Gastroesophageal sphincter (tissue), 4 donors: ENCODE measurements around the gene MTHFD2L. TPM values are rescaled to one million over a fixed set of nuclear protein-coding genes. Genes with fewer than 3 reads are reported as not detected.

ENCODE experiments used
- ATAC-seq: fragments of 150-250 bp; one replicate; pipeline ENCODE4 v1.9.1; 2016; ENCODE audit warnings: mild to moderate bottlenecking, moderate library complexity
- H3K27ac ChIP-seq, 4 donors: fragments of 200-600 bp; sonication (generic) in 3 of 4; 1 replicate in 3 of 4; 2 replicates in 1 of 4; pipeline ENCODE4 v1.5.1; 2016 to 2019
- H3K27me3 ChIP-seq: fragments of 200-600 bp; sonication (generic); one replicate; pipeline ENCODE4 v1.5.1; 2019
- H3K36me3 ChIP-seq, 2 donors: fragments of 200-600 bp; sonication (generic); one replicate each; pipeline ENCODE4 v1.5.1; 2019; ENCODE audit warnings: control low read depth in 1 of 2
- H3K4me1 ChIP-seq, 3 donors: fragments of 200-600 bp; sonication (generic); 1 replicate in 2 of 3; 2 replicates in 1 of 3; pipeline ENCODE4 v1.5.1; 2016 to 2019; ENCODE audit warnings: control low read depth in 2 of 3
- H3K4me3 ChIP-seq, 2 donors: fragments of 200-600 bp; sonication (generic); one replicate each; pipeline ENCODE4 v1.5.1; 2019; ENCODE audit warnings: mild to moderate bottlenecking in 1 of 2, moderate library complexity in 1 of 2
- H3K9me3 ChIP-seq, 3 donors: fragments of 200-600 bp; sonication (generic); one replicate each; pipeline ENCODE4 v1.5.1; 2017 to 2019; ENCODE audit warnings: control low read depth in 2 of 3
- EP300 ChIP-seq: sonication (generic); formaldehyde crosslinking; IDR thresholded peaks from one replicate; pipeline ENCODE4 v1.6.1; 2017; ENCODE audit warnings: antibody characterized with exemption, mild to moderate bottlenecking
- POLR2A ChIP-seq, 2 donors: fragments of 450-650 bp; IDR thresholded peaks; one replicate each; pipeline ENCODE4 v1.6.1; 2017; ENCODE audit warnings: antibody characterized with exemption in 2 of 2, mild to moderate bottlenecking in 2 of 2, moderate library complexity in 1 of 2
- POLR2AphosphoS5 ChIP-seq: sonication (generic); formaldehyde crosslinking; IDR thresholded peaks from one replicate; pipeline ENCODE4 v1.6.1; 2017; ENCODE audit warnings: antibody characterized with exemption
- WGBS, 2 donors: methylation state at CpG; one replicate each; pipeline ENCODE4 v1.1.5; 2018; ENCODE audit warnings: low coverage in 1 of 2; 5-methylcytosine and 5-hydroxymethylcytosine counted together
- total RNA-seq, 4 donors: library from RNA; depleted of rRNA; stranded (reverse); fragments of >200 nt; gene quantifications; one replicate each; pipeline ENCODE4 v1.1.0, GENCODE V29; 2016
- TF ChIP-seq, protein P1 (sequence below), 4 experiments: fragments of 200-600 bp in 2 of 4; fragments of 450-650 bp in 2 of 4; sonication (generic) in 1 of 4; IDR thresholded peaks; one replicate each; pipeline ENCODE4 v1.5.1; 2017 to 2019; ENCODE audit warnings: antibody characterized with exemption in 4 of 4, mild to moderate bottlenecking in 2 of 4, moderate library complexity in 2 of 4

The MTHFD2L gene
- total RNA-seq, 4 donors from 2014 or later: 12.4 to 29.0 (median 23.4) TPM

DNA sequence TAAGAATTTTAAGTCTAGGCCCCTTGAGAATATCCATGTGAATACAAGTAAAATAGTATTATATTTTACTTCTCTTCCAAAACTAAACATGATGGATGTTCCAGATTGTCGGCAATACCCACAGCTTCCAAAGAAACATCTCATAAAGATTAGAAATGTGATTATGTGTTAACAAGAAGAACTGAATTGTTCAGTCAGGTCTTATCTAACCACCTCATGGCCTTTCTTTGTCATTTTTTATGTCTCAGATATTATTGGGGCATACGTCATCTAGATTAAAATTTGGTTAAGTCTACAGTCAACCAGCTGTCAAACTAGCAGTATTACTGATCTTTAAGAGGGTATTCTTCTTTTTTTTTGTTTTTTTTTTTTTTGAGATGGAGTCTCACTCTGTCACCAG is 160.4 kb downstream of the MTHFD2L start:
- no peaks in the 10 kb centered on the region for H3K36me3 ChIP-seq
- H3K4me3 ChIP-seq: no peak overlapping the region
- TF ChIP-seq POLR2AphosphoS5 (no peak), POLR2A (IDR thresholded peaks at IDR 0.05) (no peak), EP300 (no peak)
- TF ChIP-seq, protein P1, sequence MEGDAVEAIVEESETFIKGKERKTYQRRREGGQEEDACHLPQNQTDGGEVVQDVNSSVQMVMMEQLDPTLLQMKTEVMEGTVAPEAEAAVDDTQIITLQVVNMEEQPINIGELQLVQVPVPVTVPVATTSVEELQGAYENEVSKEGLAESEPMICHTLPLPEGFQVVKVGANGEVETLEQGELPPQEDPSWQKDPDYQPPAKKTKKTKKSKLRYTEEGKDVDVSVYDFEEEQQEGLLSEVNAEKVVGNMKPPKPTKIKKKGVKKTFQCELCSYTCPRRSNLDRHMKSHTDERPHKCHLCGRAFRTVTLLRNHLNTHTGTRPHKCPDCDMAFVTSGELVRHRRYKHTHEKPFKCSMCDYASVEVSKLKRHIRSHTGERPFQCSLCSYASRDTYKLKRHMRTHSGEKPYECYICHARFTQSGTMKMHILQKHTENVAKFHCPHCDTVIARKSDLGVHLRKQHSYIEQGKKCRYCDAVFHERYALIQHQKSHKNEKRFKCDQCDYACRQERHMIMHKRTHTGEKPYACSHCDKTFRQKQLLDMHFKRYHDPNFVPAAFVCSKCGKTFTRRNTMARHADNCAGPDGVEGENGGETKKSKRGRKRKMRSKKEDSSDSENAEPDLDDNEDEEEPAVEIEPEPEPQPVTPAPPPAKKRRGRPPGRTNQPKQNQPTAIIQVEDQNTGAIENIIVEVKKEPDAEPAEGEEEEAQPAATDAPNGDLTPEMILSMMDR (IDR thresholded peaks at IDR 0.05): no peak
- 62 to 70% methylated on average over 2 of the region's 2 CpGs for WGBS, 2 donors
- no peak for ATAC-seq
- H3K4me1 ChIP-seq: peaks cover 0 to 6% (median 0%) of the 10 kb centered on the region in 3 donors
- no peak overlapping the region for H3K27ac ChIP-seq
- H3K27me3 ChIP-seq: no peaks in the 10 kb centered on the region
- no peaks in the 10 kb centered on the region for H3K9me3 ChIP-seq

DNA sequence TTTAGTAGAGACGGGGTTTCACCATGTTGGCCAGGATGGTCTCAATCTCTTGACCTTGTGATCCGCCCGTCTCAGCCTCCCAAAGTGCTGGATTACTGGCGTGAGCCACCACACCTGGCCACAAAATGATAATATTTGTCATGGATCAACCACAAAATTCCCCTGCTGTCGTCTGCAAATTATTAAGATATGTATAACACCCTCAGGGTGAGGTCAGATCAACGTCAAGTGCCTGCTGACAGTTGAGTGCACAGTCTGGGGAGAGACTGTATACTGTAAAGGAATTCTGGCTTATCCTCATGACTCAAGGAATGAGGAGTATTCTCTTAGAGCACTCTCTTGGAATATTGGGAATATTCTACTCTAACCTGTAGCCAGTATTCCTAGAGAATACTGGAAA is 161.6 kb downstream of the MTHFD2L start:
- no peak overlapping the region for H3K4me3 ChIP-seq
- WGBS, 2 donors: 52% methylated on average over 3 of the region's 6 CpGs; no CpG with 5 or more reads in 1 of the 2 donors
- no peak overlapping the region for H3K27ac ChIP-seq
- no peaks in the 10 kb centered on the region for H3K27me3 ChIP-seq
- peaks cover 0 to 6% (median 0%) of the 10 kb centered on the region in 3 donors for H3K4me1 ChIP-seq
- H3K36me3 ChIP-seq: no peaks in the 10 kb centered on the region
- H3K9me3 ChIP-seq: no peaks in the 10 kb centered on the region
- no peak for ATAC-seq
- no peak for TF ChIP-seq EP300
- TF ChIP-seq, protein P1 (IDR thresholded peaks at IDR 0.05): no peak
- TF ChIP-seq POLR2AphosphoS5: no peak
- TF ChIP-seq POLR2A (IDR thresholded peaks at IDR 0.05): no peak

DNA sequence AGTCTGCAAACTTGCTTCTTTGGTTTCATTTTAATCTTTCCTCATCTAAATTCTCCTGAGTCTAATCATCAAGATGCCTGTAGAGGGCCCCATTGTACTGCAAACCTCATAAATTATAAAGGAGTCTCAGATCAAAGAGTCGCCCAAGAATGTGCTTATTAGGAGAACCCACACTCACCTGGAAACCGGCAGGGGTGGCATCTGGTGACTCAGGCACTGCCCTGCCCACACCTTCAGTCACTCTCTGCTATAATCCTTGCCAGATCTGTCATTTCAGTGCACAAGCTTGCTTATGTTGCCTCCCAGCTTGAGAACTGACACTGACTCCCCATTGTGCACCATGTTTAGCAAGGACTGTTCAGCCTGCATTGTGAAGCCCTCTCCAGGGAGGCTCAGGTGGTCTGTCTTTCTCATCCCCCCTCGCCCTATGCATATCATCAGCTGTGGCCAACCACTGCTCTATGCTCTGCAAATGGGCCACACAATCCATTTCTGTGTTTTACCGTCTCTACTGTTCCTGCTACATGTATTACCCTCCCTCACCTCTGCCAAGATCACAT is 162.7 kb downstream of the MTHFD2L start:
- WGBS, 2 donors: 38 to 50% methylated on average over 2 to 4 of the region's 4 CpGs
- no peak for TF ChIP-seq POLR2AphosphoS5
- TF ChIP-seq EP300: no peak
- TF ChIP-seq, protein P1 (IDR thresholded peaks at IDR 0.05): peak; percentile 25 to 59 (median 40)
- no peak for TF ChIP-seq POLR2A (IDR thresholded peaks at IDR 0.05)
- Histone ChIP-seq H3K9me3 (no peaks in the 10 kb centered on the region), H3K27me3 (no peaks in the 10 kb centered on the region), H3K4me1 (peaks cover 0 to 6% (median 0%) of the 10 kb centered on the region in 3 donors), H3K36me3 (no peaks in the 10 kb centered on the region), H3K4me3 (no peak overlapping the region), H3K27ac (no peak overlapping the region)
- peak; percentile 19 for ATAC-seq

DNA sequence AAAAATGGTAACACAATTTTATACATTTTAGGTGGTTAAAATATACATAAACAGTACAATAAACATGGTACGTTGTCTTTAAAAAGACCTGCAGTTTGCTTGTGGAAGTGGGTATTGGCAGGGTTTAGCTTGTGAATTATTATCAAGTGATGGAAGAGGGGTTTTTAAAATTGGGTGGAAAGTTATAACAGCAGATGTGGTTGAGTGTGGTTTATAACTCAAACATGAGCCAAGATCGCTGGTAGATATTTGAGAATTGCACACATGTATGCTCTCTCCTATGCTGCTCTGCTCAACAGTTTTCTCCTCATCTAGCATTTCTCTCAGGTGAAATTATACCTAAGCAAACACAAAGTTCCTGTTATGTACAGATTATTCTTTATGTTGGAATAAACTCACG is 164.4 kb downstream of the MTHFD2L start:
- Histone ChIP-seq H3K27ac (no peak overlapping the region), H3K4me1 (peaks cover 0 to 6% (median 0%) of the 10 kb centered on the region in 3 donors), H3K4me3 (no peak overlapping the region), H3K9me3 (no peaks in the 10 kb centered on the region), H3K27me3 (no peaks in the 10 kb centered on the region), H3K36me3 (no peaks in the 10 kb centered on the region)
- TF ChIP-seq EP300 (no peak), POLR2AphosphoS5 (no peak), POLR2A (IDR thresholded peaks at IDR 0.05) (no peak)
- TF ChIP-seq, protein P1 (IDR thresholded peaks at IDR 0.05): no peak
- 90 to 98% methylated on average over 3 of the region's 3 CpGs for WGBS, 2 donors
- ATAC-seq: no peak

DNA sequence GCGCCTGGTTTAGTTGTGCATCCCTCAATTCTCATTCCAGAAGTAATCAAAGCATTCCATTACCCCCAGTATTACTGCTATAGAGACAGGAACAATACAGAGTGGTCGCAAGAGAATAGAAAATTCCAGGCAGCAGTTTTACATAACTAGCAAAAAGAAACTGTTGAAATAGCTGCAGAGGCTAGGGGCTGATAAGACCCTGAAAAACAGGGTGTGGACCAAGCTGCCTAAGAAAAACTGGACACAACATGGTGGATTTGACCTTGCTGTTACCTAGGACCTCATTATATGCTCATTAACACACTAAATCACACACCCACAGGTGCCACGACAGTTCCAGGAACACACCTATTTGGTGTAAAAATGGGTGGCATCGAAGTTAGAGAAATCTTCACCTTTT is 165.7 kb downstream of the MTHFD2L start:
- 76% methylated on average over 3 of the region's 4 CpGs; no CpG with 5 or more reads in 1 of the 2 donors for WGBS, 2 donors

More for the DNA sequence above, 165.7 kb downstream of the MTHFD2L start:
- Histone ChIP-seq H3K27me3 (no peaks in the 10 kb centered on the region), H3K4me1 (peaks cover 0 to 6% (median 0%) of the 10 kb centered on the region in 3 donors), H3K36me3 (no peaks in the 10 kb centered on the region), H3K27ac (no peak overlapping the region), H3K9me3 (no peaks in the 10 kb centered on the region), H3K4me3 (no peak overlapping the region)
- no peak for TF ChIP-seq POLR2A (IDR thresholded peaks at IDR 0.05)
- TF ChIP-seq EP300: no peak
- TF ChIP-seq, protein P1 (IDR thresholded peaks at IDR 0.05): no peak
- no peak for TF ChIP-seq POLR2AphosphoS5
- ATAC-seq: no peak
